GM12801 (cell line): ENCODE measurements around the gene PTPRD.

Experiments used
- TF ChIP-seq, protein P1 (sequence below): IDR thresholded peaks from one replicate; pipeline ENCODE4 v1.5.1; 2011; ENCODE audit warnings: control low read depth; ENCODE audit not compliant: insufficient read length; ENCODE audit errors: extremely low read depth

Gene PTPRD

DNA sequence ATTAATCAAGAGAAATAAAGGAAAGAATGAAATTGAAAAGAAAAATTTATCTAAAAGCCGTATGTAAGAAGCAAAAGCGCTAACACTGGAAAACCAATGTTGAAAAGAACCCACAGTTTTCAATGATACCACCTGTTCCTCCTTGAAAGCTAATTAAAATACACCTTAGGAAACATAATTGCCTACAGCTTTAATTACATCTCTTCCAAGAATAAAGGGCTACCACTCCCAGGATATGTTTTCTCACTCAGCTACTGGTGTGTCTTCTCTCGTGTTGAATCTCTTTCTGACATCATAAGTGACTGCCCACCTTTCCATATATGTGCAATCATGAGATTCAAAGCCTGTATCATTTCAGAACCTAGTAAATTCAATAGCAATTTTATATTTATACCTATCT is 1932.6 kb downstream of the PTPRD start:
- TF ChIP-seq, protein P1, sequence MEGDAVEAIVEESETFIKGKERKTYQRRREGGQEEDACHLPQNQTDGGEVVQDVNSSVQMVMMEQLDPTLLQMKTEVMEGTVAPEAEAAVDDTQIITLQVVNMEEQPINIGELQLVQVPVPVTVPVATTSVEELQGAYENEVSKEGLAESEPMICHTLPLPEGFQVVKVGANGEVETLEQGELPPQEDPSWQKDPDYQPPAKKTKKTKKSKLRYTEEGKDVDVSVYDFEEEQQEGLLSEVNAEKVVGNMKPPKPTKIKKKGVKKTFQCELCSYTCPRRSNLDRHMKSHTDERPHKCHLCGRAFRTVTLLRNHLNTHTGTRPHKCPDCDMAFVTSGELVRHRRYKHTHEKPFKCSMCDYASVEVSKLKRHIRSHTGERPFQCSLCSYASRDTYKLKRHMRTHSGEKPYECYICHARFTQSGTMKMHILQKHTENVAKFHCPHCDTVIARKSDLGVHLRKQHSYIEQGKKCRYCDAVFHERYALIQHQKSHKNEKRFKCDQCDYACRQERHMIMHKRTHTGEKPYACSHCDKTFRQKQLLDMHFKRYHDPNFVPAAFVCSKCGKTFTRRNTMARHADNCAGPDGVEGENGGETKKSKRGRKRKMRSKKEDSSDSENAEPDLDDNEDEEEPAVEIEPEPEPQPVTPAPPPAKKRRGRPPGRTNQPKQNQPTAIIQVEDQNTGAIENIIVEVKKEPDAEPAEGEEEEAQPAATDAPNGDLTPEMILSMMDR: no peak

DNA sequence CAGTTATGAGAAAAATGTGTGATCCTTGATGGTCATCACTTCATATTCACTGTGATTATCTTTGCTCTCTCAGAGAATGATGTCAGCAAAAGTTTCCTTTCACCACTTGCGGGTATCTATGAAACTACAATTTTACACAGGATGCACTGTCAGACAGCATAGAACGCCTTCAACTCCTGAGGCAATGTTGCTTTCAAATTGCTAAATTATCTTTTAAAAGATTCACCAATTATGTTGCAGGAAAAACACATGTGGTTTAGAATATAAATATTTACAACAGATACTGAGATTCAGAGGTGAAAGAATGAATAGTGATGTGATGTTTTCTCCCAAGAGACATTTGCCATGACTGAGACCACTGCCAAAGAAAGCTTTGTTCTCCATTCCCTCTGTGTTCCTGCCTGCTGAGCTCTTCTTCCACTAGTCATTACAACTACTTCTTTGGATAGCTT is 1933.4 kb downstream of the PTPRD start:
- TF ChIP-seq, protein P1: no peak

GRCh38 chr9:8677741-8678140 is 1935.1 kb downstream of the PTPRD start:
- TF ChIP-seq, protein P1: no peak

GRCh38 chr9:8674536-8674935 is 1938.3 kb downstream of the PTPRD start:
- TF ChIP-seq, protein P1: no peak

DNA sequence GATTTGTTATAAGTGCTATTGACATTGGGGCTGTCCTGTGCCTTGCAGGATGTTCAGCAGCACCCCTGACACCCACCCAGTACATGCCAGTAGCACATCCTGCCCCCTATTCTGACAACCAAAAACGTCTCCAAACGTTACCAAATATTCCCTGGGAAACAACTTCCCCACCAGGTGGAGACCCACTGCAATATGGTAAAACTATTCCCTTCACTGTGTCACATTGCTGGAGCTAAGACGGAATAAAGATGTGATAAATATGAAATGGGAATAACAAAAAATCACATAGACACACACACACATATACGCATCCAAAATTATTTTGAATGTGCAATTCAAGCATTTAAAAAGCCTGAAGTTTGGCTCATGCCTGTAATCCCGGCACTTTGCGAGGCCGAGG is 1939.0 kb downstream of the PTPRD start:
- TF ChIP-seq, protein P1: no peak

GRCh38 chr9:8670751-8671150 is 1942.1 kb downstream of the PTPRD start:
- TF ChIP-seq, protein P1: no peak

DNA sequence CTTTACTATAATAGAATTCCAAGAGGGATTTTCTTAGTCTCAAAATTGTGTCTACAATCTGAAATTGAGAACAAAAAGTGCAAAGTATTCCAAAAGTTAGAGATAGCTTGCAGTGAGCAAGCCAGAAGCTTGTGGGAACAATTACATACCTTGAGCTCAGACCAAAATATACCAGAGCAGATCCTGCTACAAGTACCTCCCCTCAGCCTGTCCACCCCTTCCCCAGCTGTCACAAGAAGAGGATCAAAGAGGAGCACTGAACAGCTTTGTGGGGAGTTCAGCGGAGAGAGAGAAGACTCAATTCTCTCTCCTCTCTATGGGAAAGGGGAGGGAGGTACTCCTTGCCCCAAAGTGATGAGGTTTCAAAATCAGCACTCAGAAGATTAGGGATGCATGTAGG is 1944.1 kb downstream of the PTPRD start:
- TF ChIP-seq, protein P1: no peak

DNA sequence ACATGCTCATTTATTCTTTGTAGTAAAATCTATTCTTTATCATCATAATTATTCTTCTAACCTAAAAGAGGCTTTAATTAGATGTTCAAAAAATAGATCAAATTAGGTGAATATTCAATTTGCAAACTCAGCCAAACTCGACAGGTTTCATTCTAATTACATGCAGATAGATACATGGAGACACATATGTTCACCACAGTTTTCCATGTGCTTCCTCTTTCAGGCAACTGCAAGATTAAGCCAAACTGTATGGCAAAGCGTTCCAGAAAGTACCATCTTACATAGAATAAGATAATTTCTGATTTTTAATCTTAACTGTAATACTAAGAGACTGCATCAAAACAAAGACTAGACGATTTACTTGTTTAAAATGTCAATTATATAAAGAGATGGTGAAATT is 1944.6 kb downstream of the PTPRD start:
- TF ChIP-seq, protein P1: no peak
